GM18505 (cell line): ENCODE measurements around the gene NOL7.

Source experiments
- ATAC-seq: cut with Tn5 transposase; IDR thresholded peaks from one replicate; pipeline ENCODE4 v1.9.1; 2021; ENCODE audit not compliant: unreplicated experiment
- POLR2A ChIP-seq: IDR thresholded peaks from 4 replicates; pipeline ENCODE4 v1.6.1; 2011; ENCODE audit warnings: borderline replicate concordance; ENCODE audit not compliant: insufficient read depth, insufficient read length; ENCODE audit errors: extremely low read depth

The NOL7 gene

DNA sequence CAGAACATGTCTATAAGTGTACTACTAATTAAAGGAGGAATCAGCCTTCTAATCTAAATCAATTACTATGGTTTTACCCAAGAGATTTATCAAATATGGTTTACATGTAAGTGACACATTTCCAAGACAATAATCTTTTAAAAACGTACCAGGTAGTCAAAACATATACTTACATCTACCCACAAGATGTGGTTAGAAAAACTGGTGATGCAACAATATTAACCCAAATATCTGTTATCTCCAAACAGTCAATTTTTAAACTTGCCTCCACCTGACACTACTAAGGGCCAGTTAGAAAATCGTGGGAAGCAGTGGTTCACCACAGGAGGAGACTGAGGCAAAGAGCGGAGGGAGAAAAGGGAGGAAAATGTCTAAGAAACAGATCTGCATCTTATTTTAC lies 28.0 kb downstream of the NOL7 start:
- no peak for ATAC-seq
- TF ChIP-seq POLR2A, result no peak

DNA sequence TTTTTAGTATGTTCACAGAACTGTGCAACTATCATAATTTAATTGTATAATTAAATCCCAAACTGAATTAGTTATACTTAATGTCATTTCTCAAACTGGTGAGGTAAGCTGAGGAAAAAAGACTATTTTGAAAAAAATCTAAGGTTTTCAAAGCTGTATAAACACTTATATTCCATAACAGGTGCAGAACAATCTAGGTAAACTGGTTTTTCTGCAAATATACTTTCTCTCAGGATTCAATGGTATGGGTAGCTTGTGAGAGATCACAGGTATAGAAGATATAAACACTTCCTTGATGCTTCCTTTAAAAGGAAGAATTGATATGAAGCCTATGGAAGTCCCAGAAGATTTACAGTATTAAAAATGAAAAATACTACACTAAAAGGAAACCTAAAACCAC lies 33.7 kb downstream of the NOL7 start:
- ATAC-seq, result no peak

DNA sequence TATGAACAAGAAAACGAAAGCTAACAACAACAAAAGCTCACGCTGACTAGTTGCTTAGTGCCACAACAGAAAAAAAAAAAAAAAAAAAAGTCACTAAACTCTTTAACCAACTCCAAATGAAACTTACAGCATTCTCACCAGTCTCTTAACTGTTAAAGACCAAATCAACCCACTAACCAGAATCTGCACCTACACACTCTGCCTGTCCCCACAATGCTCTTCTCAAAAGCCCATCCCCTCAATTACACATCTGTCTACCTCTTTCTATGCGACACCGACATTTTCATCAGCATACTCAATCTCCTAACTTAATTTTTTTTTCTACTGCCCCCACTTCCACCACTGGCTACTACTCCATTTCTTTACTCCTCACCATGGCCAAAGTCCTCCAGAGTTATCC lies 34.3 kb downstream of the NOL7 start:
- TF ChIP-seq POLR2A, result no peak
- no peak for ATAC-seq

More for the DNA sequence above, 33.7 kb downstream of the NOL7 start:
- no peak for TF ChIP-seq POLR2A

- ATAC-seq, result no peak
- TF ChIP-seq POLR2A, result no peak
Measured at GRCh38 chr6:13653296-13653695, 38.2 kb downstream of the NOL7 start.

GRCh38 chr6:13654496-13654895 lies 39.4 kb downstream of the NOL7 start:
- no peak for ATAC-seq
- TF ChIP-seq POLR2A, result no peak

GRCh38 chr6:13655700-13656099 lies 40.6 kb downstream of the NOL7 start:
- no peak for TF ChIP-seq POLR2A
- ATAC-seq, result no peak

- no peak for ATAC-seq
- no peak for TF ChIP-seq POLR2A
Measured at GRCh38 chr6:13660273-13660672, 45.1 kb downstream of the NOL7 start.

GRCh38 chr6:13660893-13661292 lies 45.8 kb downstream of the NOL7 start:
- ATAC-seq, result no peak
- TF ChIP-seq POLR2A, result no peak

- no peak for ATAC-seq
- TF ChIP-seq POLR2A, result no peak
Measured at GRCh38 chr6:13661647-13662046, 46.5 kb downstream of the NOL7 start.

GRCh38 chr6:13662651-13663334 lies 47.7 kb downstream of the NOL7 start:
- no peak for TF ChIP-seq POLR2A
- ATAC-seq, result no peak

DNA sequence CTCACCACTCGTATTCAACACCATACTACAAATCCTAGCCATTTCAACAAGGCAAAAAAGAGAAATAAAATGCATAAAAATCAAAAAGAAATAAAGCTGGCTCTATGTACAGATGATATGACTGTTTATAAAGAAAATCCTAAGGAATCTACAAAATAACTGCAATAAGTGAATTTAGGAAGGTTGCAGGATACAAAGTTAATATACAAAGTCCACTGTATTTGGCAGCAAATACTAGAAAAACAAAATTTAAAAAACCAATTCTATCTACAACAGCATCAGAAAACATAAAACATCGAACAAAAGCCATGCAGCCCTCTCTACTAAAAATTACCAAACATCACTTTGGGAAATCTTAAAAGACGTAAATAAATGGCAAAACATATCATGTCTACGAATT lies 48.9 kb downstream of the NOL7 start:
- ATAC-seq, result no peak
- TF ChIP-seq POLR2A, result no peak

GRCh38 chr6:13664703-13665352 lies 49.7 kb downstream of the NOL7 start:
- no peak for ATAC-seq
- no peak for TF ChIP-seq POLR2A

DNA sequence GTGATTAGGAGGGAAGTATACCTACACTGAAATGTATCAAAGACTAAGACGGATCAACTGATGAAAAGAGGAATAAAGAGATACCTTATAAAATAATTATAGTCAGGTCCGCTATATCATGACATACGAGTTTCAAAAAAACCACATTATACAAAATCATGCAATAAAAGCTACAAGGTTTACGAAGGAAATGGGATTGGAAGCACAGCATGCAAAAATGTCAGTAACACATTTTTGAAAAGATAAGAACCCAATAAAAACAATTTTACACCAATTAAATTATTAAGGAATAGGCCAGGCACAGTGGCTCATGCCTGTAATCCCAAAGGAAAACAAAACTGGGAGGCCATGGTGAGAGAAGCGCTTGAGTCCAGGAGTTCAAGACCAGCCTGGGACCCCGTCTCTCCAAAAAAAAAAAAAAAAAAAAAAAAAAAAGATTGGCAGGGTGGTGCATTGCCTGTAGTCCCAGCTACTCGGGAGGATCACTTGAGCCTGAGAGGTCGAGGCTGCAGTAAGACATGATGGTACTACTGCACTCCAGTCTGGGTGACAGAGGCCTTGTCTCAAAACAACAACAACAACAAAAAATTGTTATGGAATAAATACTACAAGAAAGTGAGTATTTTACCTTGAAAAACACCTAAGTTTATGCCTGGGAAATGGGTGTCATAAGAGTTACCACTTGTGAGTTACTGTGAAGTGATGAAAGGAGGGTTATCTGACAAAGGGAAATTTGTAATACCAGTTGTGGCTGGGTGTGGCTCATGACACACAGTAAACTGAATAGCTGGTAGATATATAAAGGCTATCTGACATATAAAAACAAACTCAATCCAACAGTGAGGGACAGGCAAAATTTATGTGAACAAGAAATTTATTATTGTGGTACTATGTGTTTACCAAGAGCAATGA lies 51.3 kb downstream of the NOL7 start:
- no peak for ATAC-seq
- no peak for TF ChIP-seq POLR2A

- no peak for TF ChIP-seq POLR2A
- no peak for ATAC-seq
Measured at GRCh38 chr6:13667655-13668054, 52.5 kb downstream of the NOL7 start.

DNA sequence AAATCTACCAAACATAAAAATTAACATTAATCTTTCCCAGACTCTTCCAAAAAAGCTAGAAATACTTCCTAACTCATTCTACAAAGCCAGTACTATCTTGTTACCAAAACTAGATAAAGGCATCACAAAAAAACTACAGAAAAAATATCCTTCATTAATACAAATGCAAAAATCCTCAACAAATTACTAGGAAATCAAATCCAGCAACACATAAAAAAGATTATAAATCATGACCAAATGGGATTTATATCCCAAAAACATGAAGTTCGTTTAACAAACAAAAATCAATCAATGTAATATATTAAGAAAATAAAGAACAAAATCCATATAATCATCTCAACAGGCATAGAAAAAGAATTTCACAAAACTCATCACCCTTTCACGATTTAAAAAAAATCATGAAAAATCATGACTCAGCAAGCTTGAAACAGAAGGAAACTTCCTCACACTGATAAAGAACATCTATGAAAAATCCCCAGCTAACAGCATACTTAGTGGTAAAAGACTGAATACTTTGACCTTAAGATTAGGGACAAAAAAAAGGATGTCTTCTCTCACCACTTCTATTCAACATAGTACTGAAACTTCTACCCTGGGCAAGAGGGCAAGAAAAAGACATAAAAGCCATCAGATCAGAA lies 53.3 kb downstream of the NOL7 start:
- ATAC-seq, result no peak
- TF ChIP-seq POLR2A, result no peak
